ENCODE results near the gene FAM78B. TPM values are rescaled to one million over a fixed set of nuclear protein-coding genes. Genes with fewer than 3 reads are reported as not detected.

Gene FAM78B
- total and polyA plus RNA-seq, 2 experiments from 2014 or later, result 0.77 TPM; not detected in 1

DNA sequence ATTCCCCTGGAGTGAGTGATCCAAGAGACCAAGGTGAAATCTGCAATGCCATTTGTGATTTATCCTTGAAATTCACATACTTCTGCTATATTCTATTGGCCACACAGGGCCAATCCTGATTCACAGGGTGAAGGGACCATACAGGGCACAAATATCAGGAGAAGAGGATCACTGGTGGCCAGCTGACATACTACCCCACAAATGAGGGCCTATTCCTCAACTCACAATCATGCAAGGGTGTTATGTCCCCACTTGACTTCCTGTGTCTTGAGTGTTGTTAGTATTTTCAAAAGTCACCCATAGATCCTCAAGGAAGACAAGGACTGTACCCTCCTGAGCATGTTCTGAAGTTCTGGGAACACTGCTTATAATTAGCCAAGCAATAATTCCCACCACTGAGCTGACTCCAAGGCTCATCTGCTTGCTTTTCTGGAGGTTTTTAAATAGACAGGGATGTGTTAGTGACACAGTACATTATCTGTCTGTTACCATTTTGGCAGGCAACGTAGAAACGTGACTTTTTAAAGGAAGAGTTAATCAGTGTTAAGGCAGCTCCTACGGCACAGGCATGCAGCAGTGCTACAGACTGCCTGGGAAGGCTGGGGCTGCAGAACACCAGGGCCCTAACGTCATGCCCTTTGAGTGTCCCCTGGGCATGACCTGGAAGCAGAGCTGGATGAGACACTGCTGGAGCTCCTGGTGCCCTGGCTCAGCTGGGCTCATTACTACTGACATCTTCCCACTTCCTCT is 137.4 kb downstream of the FAM78B start:
- Histone ChIP-seq H3K27me3 (peaks cover under 1% of the 10 kb centered on the region), H3K36me3 (replicated peaks; ENCODE audit: insufficient read depth, low read depth) (no peaks in the 10 kb centered on the region), H3K27ac (no peak overlapping the region), H3K79me2 (no peaks in the 10 kb centered on the region), H3K9me3 (ENCODE audit: low read depth) (no peaks in the 10 kb centered on the region), H3K9me2 (replicated peaks; ENCODE audit: insufficient read depth) (no peaks in the 10 kb centered on the region), H3K4me3 (no peak overlapping the region), H2AFZ (no peak overlapping the region), H3K4me2 (no peak overlapping the region), H4K20me1 (ENCODE audit: insufficient read depth, poor library complexity, severe bottlenecking) (no peaks in the 10 kb centered on the region), H3K4me1 (ENCODE audit: insufficient read depth) (no peaks in the 10 kb centered on the region)
- WGBS (ENCODE audit: low lambda C conversion rate, missing lambda C conversion rate), result 80% methylated on average over 4 of the region's 4 CpGs
- TF ChIP-seq EZH2phosphoT487 (IDR thresholded peaks at IDR 0.05; ENCODE audit: low read depth, severe bottlenecking, unreplicated experiment) (no peak), EZH2 (IDR thresholded peaks at IDR 0.05; ENCODE audit: borderline replicate concordance) (no peak)
- TF ChIP-seq, protein P1, sequence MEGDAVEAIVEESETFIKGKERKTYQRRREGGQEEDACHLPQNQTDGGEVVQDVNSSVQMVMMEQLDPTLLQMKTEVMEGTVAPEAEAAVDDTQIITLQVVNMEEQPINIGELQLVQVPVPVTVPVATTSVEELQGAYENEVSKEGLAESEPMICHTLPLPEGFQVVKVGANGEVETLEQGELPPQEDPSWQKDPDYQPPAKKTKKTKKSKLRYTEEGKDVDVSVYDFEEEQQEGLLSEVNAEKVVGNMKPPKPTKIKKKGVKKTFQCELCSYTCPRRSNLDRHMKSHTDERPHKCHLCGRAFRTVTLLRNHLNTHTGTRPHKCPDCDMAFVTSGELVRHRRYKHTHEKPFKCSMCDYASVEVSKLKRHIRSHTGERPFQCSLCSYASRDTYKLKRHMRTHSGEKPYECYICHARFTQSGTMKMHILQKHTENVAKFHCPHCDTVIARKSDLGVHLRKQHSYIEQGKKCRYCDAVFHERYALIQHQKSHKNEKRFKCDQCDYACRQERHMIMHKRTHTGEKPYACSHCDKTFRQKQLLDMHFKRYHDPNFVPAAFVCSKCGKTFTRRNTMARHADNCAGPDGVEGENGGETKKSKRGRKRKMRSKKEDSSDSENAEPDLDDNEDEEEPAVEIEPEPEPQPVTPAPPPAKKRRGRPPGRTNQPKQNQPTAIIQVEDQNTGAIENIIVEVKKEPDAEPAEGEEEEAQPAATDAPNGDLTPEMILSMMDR (IDR thresholded peaks at IDR 0.05; ENCODE audit: poor library complexity), result no peak
- DNase-seq (ENCODE audit: low spot score), result no peak

DNA sequence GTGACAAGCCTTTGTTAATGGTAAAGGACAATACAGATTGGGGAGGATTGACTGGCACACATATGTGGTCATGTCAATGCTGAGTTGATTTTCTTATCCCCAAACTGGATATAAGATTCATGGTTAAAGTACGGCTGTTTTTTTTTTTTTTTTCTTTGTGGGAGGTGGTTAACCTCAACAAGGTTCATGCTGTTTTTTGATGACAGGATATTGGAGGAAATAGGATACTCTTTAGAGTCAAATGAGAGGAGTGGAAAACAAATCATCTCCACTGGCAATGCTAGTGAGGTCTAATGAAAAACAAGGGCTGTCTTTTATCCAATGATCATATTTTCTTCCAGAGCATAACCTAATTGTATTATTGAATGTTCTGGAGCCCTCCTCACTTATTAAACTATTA is 140.2 kb downstream of the FAM78B start:
- H3K4me3 ChIP-seq, result no peak overlapping the region

DNA sequence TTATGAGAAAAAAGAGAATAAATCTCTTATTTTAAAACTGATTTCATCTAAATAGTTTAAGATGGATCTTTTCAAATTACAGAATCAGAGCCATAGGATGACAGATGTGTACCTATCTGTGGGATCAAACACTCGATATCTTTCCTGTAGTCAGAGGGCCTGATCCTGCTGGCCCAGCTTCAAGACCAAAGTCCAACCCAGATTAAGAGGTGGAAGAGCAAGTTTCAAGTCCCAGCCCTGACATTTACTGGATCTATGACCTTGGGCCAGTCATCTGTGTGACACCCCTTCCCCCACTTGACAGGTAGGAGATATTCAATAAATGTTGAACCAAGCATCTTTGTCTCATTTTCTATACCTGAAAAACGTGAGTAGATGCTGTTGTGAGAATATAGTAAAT is 140.7 kb downstream of the FAM78B start:
- TF ChIP-seq, protein P1 (IDR thresholded peaks at IDR 0.05; ENCODE audit: poor library complexity), result no peak
- no peak for TF ChIP-seq EZH2 (IDR thresholded peaks at IDR 0.05; ENCODE audit: borderline replicate concordance)
- no peak for DNase-seq (ENCODE audit: low spot score)
- Histone ChIP-seq H3K9me3 (ENCODE audit: low read depth) (no peaks in the 10 kb centered on the region), H3K79me2 (no peaks in the 10 kb centered on the region), H3K9me2 (replicated peaks; ENCODE audit: insufficient read depth) (no peaks in the 10 kb centered on the region), H3K36me3 (replicated peaks; ENCODE audit: insufficient read depth, low read depth) (no peaks in the 10 kb centered on the region), H3K27ac (no peak overlapping the region), H2AFZ (no peak overlapping the region), H3K4me1 (ENCODE audit: insufficient read depth) (no peaks in the 10 kb centered on the region), H3K4me3 (no peak overlapping the region), H3K27me3 (peaks cover 6% of the 10 kb centered on the region), H3K4me2 (no peak overlapping the region), H4K20me1 (ENCODE audit: insufficient read depth, poor library complexity, severe bottlenecking) (no peaks in the 10 kb centered on the region)
- WGBS (ENCODE audit: low lambda C conversion rate, missing lambda C conversion rate), result 38% methylated on average over 2 of the region's 2 CpGs

More for the DNA sequence above, 140.2 kb downstream of the FAM78B start:
- Histone ChIP-seq H3K9me3 (ENCODE audit: low read depth) (no peaks in the 10 kb centered on the region), H3K9me2 (replicated peaks; ENCODE audit: insufficient read depth) (no peaks in the 10 kb centered on the region), H3K27me3 (peaks cover 6% of the 10 kb centered on the region), H3K79me2 (no peaks in the 10 kb centered on the region), H3K27ac (no peak overlapping the region), H4K20me1 (ENCODE audit: insufficient read depth, poor library complexity, severe bottlenecking) (no peaks in the 10 kb centered on the region), H2AFZ (no peak overlapping the region), H3K4me2 (no peak overlapping the region), H3K4me1 (ENCODE audit: insufficient read depth) (no peaks in the 10 kb centered on the region), H3K36me3 (replicated peaks; ENCODE audit: insufficient read depth, low read depth) (no peaks in the 10 kb centered on the region)
- TF ChIP-seq, protein P1 (IDR thresholded peaks at IDR 0.05; ENCODE audit: poor library complexity), result no peak
- TF ChIP-seq EZH2 (IDR thresholded peaks at IDR 0.05; ENCODE audit: borderline replicate concordance) (no peak), EZH2phosphoT487 (IDR thresholded peaks at IDR 0.05; ENCODE audit: low read depth, severe bottlenecking, unreplicated experiment) (no peak)
- 86% methylated on average over 1 of the region's 1 CpG for WGBS (ENCODE audit: low lambda C conversion rate, missing lambda C conversion rate)
- no peak for DNase-seq (ENCODE audit: low spot score)
